Fibroblast of lung (primary cell): ENCODE results near the gene EFCAB5. TPM values are rescaled to one million over a fixed set of nuclear protein-coding genes. Genes with fewer than 3 reads are reported as not detected.

Experiments
- DNase-seq, 2 donors: peaks; one replicate each; pipeline versions ENCODE4 v3.0.0 to v3.0.0-alpha.2; 2010; ENCODE audit warnings: low read depth in 2 of 2
- H2AFZ ChIP-seq: 2 replicates; pipeline ENCODE4 v1.5.1; 2012; ENCODE audit warnings: low read length, control low read depth, inconsistent platforms
- H3K27ac ChIP-seq: 2 replicates; pipeline ENCODE4 v1.5.1; 2011; ENCODE audit warnings: low read length, control low read depth; ENCODE audit not compliant: insufficient read depth
- H3K27me3 ChIP-seq: 2 replicates; pipeline ENCODE4 v1.5.1; 2011; ENCODE audit warnings: mild to moderate bottlenecking, low read length; ENCODE audit not compliant: control insufficient read depth, insufficient read depth
- H3K36me3 ChIP-seq: 2 replicates; pipeline ENCODE4 v1.5.1; 2011; ENCODE audit warnings: low read length; ENCODE audit not compliant: control insufficient read depth, insufficient read depth
- H3K4me1 ChIP-seq: 2 replicates; pipeline ENCODE4 v1.5.1; 2011; ENCODE audit warnings: low read length; ENCODE audit not compliant: control insufficient read depth, insufficient read depth; ENCODE audit errors: extremely low read depth
- H3K4me2 ChIP-seq: 2 replicates; pipeline ENCODE4 v1.5.1; 2011; ENCODE audit warnings: low read length, control low read depth; ENCODE audit not compliant: insufficient read depth; ENCODE audit errors: extremely low read depth
- H3K4me3 ChIP-seq, 4 experiments: fragments of 200-600 bp in 1 of 4; sonication (generic) in 1 of 4; replicated peaks in 1 of 4; 2 replicates each; pipeline ENCODE4 v1.5.1; 2011 to 2016; ENCODE audit warnings: low read length in 4 of 4, low read depth in 3 of 4, mild to moderate bottlenecking in 3 of 4, control low read depth in 2 of 4, inconsistent platforms in 1 of 4, mixed read lengths in 1 of 4; ENCODE audit not compliant: insufficient read depth in 1 of 4; ENCODE audit errors: control extremely low read depth in 1 of 4
- H3K79me2 ChIP-seq: 2 replicates; pipeline ENCODE4 v1.5.1; 2012; ENCODE audit warnings: mild to moderate bottlenecking, low read length, inconsistent platforms; ENCODE audit not compliant: control insufficient read depth, insufficient read depth
- H3K9ac ChIP-seq: 2 replicates; pipeline ENCODE4 v1.5.1; 2011; ENCODE audit warnings: mild to moderate bottlenecking, low read length, control low read depth; ENCODE audit not compliant: insufficient read depth
- H3K9me3 ChIP-seq: 2 replicates; pipeline ENCODE4 v1.5.1; 2012; ENCODE audit warnings: low read depth, low read length; ENCODE audit not compliant: control insufficient read depth, insufficient read depth
- H4K20me1 ChIP-seq: 2 replicates; pipeline ENCODE4 v1.5.1; 2011; ENCODE audit warnings: low read length; ENCODE audit not compliant: control insufficient read depth, insufficient read depth; ENCODE audit errors: extremely low read depth
- EZH2 ChIP-seq: IDR thresholded peaks from 2 replicates; pipeline ENCODE4 v1.5.1; 2012; ENCODE audit warnings: low read length, control low read depth, mild to moderate bottlenecking; ENCODE audit errors: missing control alignments
- polyA plus RNA-seq, 2 donors: library from polyadenylated mRNA; depleted of rRNA in 1 of 2; stranded (reverse) in 1 of 2; unstranded in 1 of 2; fragments of >200 nt; gene quantifications; 2 replicates each; pipeline ENCODE4 v1.2.1, GENCODE V29; 2011 to 2012; ENCODE audit warnings: missing spikeins in 1 of 2
- total RNA-seq: library from RNA; depleted of rRNA; stranded (reverse); fragments of >200 nt; gene quantifications from 2 replicates; pipeline ENCODE4 v1.2.1, GENCODE V29; 2014
- TF ChIP-seq, protein P1 (sequence below), 2 donors: IDR thresholded peaks in 1 of 2; conservative IDR thresholded peaks in 1 of 2; 1 replicate in 1 of 2; 2 replicates in 1 of 2; pipeline ENCODE4 v1.5.1; 2011 to 2012; ENCODE audit warnings: low read length in 2 of 2, control low read depth in 1 of 2, inconsistent platforms in 1 of 2, low read depth in 1 of 2, mild to moderate bottlenecking in 1 of 2

Gene EFCAB5
- total and polyA plus RNA-seq, 2 donors (not counting 1 experiment from before 2014, with no cell fraction given), result 0.14 to 0.66 TPM

DNA sequence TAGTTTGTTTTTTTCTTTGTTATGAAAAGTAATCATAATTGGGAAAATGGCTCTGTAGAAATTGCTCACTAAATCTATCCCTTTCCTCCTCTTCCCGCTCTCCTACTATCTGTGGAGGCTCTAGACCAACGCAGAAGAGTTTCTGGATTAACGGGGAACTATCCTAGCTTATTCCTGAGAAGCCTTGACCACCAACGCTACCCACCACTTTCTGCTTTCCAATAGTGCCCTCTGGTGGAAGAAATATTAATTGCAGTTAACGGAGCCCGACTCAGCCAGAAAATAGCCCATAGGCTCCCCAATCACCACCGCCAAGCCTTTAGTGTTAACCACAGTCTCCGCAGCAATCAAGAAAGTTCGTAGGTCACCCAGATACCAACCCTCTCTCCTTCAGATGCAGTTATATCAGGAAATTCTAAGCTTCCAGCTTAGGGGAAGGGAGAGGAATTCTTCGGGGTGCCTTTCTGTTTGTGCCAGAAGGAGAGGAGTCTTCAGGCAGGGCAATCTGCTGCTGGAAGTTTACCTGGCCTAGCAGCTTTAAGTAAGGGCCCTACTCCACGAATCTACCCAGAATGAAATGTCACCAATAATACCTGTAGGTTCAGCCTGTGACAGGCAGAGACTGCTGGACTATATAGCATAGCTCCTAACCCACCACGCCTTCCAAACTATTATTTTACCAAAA, 152.2 kb downstream of the EFCAB5 start:
- no peak overlapping the region for H3K4me3 ChIP-seq
- H3K9me3 ChIP-seq, result no peaks in the 10 kb centered on the region
- peak overlapping the region; percentile 38 for H3K4me2 ChIP-seq
- peak; percentile 39 to 61 for DNase-seq
- H3K79me2 ChIP-seq, result no peaks in the 10 kb centered on the region
- H3K27me3 ChIP-seq, result no peaks in the 10 kb centered on the region
- no peak overlapping the region for H3K9ac ChIP-seq
- peak overlapping the region; percentile 69 for H2AFZ ChIP-seq
- no peaks in the 10 kb centered on the region for H4K20me1 ChIP-seq
- no peak overlapping the region for H3K27ac ChIP-seq
- H3K4me1 ChIP-seq, result peaks cover 5% of the 10 kb centered on the region
- no peaks in the 10 kb centered on the region for H3K36me3 ChIP-seq
- TF ChIP-seq, protein P1, sequence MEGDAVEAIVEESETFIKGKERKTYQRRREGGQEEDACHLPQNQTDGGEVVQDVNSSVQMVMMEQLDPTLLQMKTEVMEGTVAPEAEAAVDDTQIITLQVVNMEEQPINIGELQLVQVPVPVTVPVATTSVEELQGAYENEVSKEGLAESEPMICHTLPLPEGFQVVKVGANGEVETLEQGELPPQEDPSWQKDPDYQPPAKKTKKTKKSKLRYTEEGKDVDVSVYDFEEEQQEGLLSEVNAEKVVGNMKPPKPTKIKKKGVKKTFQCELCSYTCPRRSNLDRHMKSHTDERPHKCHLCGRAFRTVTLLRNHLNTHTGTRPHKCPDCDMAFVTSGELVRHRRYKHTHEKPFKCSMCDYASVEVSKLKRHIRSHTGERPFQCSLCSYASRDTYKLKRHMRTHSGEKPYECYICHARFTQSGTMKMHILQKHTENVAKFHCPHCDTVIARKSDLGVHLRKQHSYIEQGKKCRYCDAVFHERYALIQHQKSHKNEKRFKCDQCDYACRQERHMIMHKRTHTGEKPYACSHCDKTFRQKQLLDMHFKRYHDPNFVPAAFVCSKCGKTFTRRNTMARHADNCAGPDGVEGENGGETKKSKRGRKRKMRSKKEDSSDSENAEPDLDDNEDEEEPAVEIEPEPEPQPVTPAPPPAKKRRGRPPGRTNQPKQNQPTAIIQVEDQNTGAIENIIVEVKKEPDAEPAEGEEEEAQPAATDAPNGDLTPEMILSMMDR (conservative IDR thresholded peaks at IDR 0.05 in 1 of 2, IDR thresholded peaks at IDR 0.05 in 1 of 2; ENCODE audit: low read depth in 1 of 2, low read length in 2 of 2), result peak; percentile 63 to 68
- TF ChIP-seq EZH2, result no peak

- TF ChIP-seq, protein P1 (conservative IDR thresholded peaks at IDR 0.05 in 1 of 2, IDR thresholded peaks at IDR 0.05 in 1 of 2; ENCODE audit: low read depth in 1 of 2, low read length in 2 of 2), result peak; percentile 70 to 76
- TF ChIP-seq EZH2, result no peak
- no peak overlapping the region for H3K4me2 ChIP-seq
- H3K4me1 ChIP-seq, result peaks cover 5% of the 10 kb centered on the region
- H3K9me3 ChIP-seq, result no peaks in the 10 kb centered on the region
- no peaks in the 10 kb centered on the region for H4K20me1 ChIP-seq
- H2AFZ ChIP-seq, result no peak overlapping the region
- peak; percentile 79 to 80 for DNase-seq
- no peak overlapping the region for H3K9ac ChIP-seq
- H3K4me3 ChIP-seq, result no peak overlapping the region
- H3K36me3 ChIP-seq, result no peaks in the 10 kb centered on the region
- no peak overlapping the region for H3K27ac ChIP-seq
- H3K79me2 ChIP-seq, result no peaks in the 10 kb centered on the region
- no peaks in the 10 kb centered on the region for H3K27me3 ChIP-seq
Observed at GRCh38 chr17:30095507-30096244, 154.2 kb downstream of the EFCAB5 start.

- TF ChIP-seq EZH2, result no peak
- TF ChIP-seq, protein P1 (conservative IDR thresholded peaks at IDR 0.05 in 1 of 2, IDR thresholded peaks at IDR 0.05 in 1 of 2; ENCODE audit: low read depth in 1 of 2, low read length in 2 of 2), result no peak
- no peak for DNase-seq
- Histone ChIP-seq H3K4me2 (no peak overlapping the region), H4K20me1 (no peaks in the 10 kb centered on the region), H3K4me1 (peaks cover 2% of the 10 kb centered on the region), H3K4me3 (no peak overlapping the region), H3K27ac (no peak overlapping the region), H3K79me2 (no peaks in the 10 kb centered on the region), H3K9me3 (no peaks in the 10 kb centered on the region), H3K36me3 (no peaks in the 10 kb centered on the region), H2AFZ (no peak overlapping the region), H3K9ac (no peak overlapping the region), H3K27me3 (peaks cover 4% of the 10 kb centered on the region)
Observed at GRCh38 chr17:30101686-30102390, 160.4 kb downstream of the EFCAB5 start.
